ENCODE measurements around the gene ATP6AP2.

The ATP6AP2 gene

GRCh38 chrX:40644821-40645358 lies 64.1 kb downstream of the ATP6AP2 start:
- peak; percentile 43 for DNase-seq (ENCODE audit: low spot score)

- no peak for DNase-seq (ENCODE audit: low spot score)
Measured at GRCh38 chrX:40646489-40647306, 65.9 kb downstream of the ATP6AP2 start.

GRCh38 chrX:40647307-40648197 lies 66.8 kb downstream of the ATP6AP2 start, which contains the start of gene CXorf38:
TSS of gene CXorf38 (minus strand) at chrX:40647561. CDS start at chrX:40647520, 41 bp downstream.
- DNase-seq (ENCODE audit: low spot score): peak; percentile 77

DNA sequence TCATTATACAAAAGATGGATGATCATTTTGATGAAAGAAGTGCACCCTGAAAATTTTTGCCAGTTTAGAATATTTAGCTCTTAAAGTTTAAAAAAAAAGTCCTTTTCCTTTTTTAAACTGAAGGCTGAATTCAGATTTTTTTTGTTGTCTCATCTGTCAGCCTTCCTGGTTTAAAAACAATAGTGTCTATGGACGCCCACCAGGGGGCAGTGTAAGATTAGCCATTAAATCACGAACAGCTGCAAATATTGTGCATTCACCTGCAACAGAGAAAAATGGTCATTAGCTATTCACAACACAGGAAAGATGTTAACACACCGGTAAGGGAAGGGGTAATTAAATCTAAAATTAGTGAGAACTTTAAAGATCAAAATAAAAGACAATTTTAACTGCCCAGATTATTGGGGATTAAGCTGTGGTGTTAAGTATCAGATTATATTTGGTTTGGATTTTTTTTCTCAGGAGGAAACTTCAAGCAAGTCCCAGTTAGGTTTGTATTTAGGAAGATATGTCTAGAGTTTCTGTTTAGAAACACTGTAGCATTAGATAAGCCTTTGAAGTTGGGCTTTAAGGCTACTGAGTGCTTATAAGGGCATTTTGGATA lies 71.0 kb downstream of the ATP6AP2 start:
- peak; percentile 63 for DNase-seq (ENCODE audit: low spot score)

DNA sequence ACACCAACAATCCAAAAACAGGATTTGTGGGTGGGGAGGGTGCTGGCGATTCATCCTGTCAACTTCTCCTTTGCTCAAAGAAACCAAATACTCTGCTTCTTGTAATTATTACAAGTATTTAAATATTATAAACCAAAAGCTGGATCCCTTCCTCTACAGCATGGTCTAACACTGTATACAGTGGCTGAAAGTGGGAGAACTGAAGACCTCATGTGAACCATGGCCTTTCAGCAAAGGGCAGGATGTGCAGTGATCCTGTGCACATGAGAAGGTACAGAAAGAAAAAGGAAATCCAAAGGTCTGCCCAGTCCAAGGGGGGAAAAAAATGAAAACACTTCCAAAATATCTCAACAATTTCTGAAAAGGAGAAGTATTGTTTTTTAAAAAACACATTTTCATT lies 71.9 kb downstream of the ATP6AP2 start:
- DNase-seq (ENCODE audit: low spot score): no peak

DNA sequence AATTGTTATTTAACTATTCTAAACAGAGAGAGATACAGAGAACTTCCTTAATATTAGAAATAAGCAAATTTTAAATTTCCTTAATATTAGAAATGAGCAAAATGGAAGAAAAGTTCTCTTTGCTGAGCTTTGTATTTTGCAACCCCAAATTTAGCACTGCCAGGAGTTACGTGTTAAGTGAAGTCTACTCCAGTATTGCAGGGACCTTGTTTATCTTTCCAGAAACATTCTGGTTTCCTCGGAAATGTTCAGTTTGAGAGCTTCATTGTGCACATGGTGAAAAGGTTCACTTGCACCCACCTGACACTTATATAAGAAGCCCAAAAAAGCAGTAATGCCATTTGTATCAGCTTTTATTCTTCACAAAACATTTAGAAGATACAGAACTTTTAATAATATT lies 72.8 kb downstream of the ATP6AP2 start:
- no peak for DNase-seq (ENCODE audit: low spot score)

All from kidney capillary endothelial cell (primary cell).